Spleen (tissue), 11 donors: ENCODE data around the gene MCM8. TPM values are rescaled to one million over a fixed set of nuclear protein-coding genes. Genes with fewer than 3 reads are reported as not detected.

Experiments
- DNase-seq: peaks from one replicate; pipeline ENCODE4 v3.0.0-alpha.2; 2020
- H3K27ac ChIP-seq, 8 donors: fragments of 200-600 bp; sonication (generic) in 7 of 8; 1 replicate in 4 of 8; 2 replicates in 4 of 8; pipeline versions ENCODE4 v1.5.0 to v1.8.0; 2016 to 2021; ENCODE audit warnings: inconsistent platforms in 4 of 8, mild to moderate bottlenecking in 4 of 8, moderate library complexity in 1 of 8
- H3K27me3 ChIP-seq, 7 donors: fragments of 200-600 bp; sonication (generic) in 6 of 7; replicated peaks in 1 of 7; 1 replicate in 4 of 7; 2 replicates in 3 of 7; pipeline versions ENCODE4 v1.5.0 to v1.8.0; 2016 to 2021; ENCODE audit warnings: inconsistent platforms in 3 of 7, mild to moderate bottlenecking in 1 of 7
- H3K36me3 ChIP-seq, 6 donors: fragments of 200-600 bp; sonication (generic) in 5 of 6; 1 replicate in 4 of 6; 2 replicates in 2 of 6; pipeline versions ENCODE4 v1.5.0 to v1.8.0; 2016 to 2021; ENCODE audit warnings: inconsistent platforms in 2 of 6
- H3K4me1 ChIP-seq, 6 donors: fragments of 200-600 bp; sonication (generic) in 5 of 6; 1 replicate in 3 of 6; 2 replicates in 3 of 6; pipeline versions ENCODE4 v1.5.0 to v1.8.0; 2016 to 2021; ENCODE audit warnings: inconsistent platforms in 3 of 6
- H3K4me3 ChIP-seq, 8 donors: fragments of 200-600 bp; sonication (generic) in 7 of 8; 1 replicate in 4 of 8; 2 replicates in 4 of 8; pipeline versions ENCODE4 v1.5.0 to v1.8.0; 2016 to 2021; ENCODE audit warnings: inconsistent platforms in 4 of 8, mild to moderate bottlenecking in 4 of 8, moderate library complexity in 2 of 8
- H3K9me3 ChIP-seq, 8 donors: fragments of 200-600 bp; sonication (generic) in 7 of 8; 1 replicate in 4 of 8; 2 replicates in 4 of 8; pipeline versions ENCODE4 v1.5.0 to v1.8.0; 2016 to 2021; ENCODE audit warnings: inconsistent platforms in 4 of 8
- POLR2A ChIP-seq, 3 donors: fragments of 450-650 bp; IDR thresholded peaks; one replicate each; pipeline ENCODE4 v1.5.1; 2017; ENCODE audit warnings: antibody characterized with exemption in 3 of 3, mild to moderate bottlenecking in 1 of 3
- POLR2AphosphoS5 ChIP-seq, 3 donors: sonication (generic); formaldehyde crosslinking; IDR thresholded peaks; one replicate each; pipeline ENCODE4 v1.5.1; 2017; ENCODE audit warnings: antibody characterized with exemption in 3 of 3
- WGBS, 5 donors: extraction: QIAGEN DNeasy Blood & Tissue Kit in 3 of 5; methylation state at CpG; one replicate each; pipeline versions ENCODE4 v1.1.5 to v1.1.7; 2013 to 2018; 5-methylcytosine and 5-hydroxymethylcytosine counted together
- intact Hi-C: fragments of 100-400 bp; cut with DNase I; formaldehyde crosslinking; loops from one replicate; pipeline ENCODE4 v1.15.0; 2023; ENCODE audit warnings: low total_unique reads
- polyA plus RNA-seq, 3 donors: library from polyadenylated mRNA; stranded (reverse); fragments of 200-250 nt; gene quantifications; one replicate each; pipeline ENCODE4 v1.2.1, GENCODE V29; 2013
- total RNA-seq, 7 donors: library from RNA; depleted of rRNA in 3 of 7; stranded (reverse); fragments of >200 nt in 3 of 7; fragmentation: NEBNext Ultra II Directional in 4 of 7; extraction: Animal tissue kit (Norgen Biotek cat#: 25700) in 4 of 7; gene quantifications; one replicate each; pipeline versions ENCODE4 v1.1.0 to v1.2.1, GENCODE V29; 2016 to 2021
- TF ChIP-seq, protein P1 (sequence below), 11 experiments: fragments of 200-600 bp in 7 of 11; fragments of 450-650 bp in 4 of 11; sonication (generic) in 4 of 11; IDR thresholded peaks in 8 of 11; conservative IDR thresholded peaks in 3 of 11; 1 replicate in 7 of 11; 2 replicates in 4 of 11; pipeline versions ENCODE4 v1.4.0 to v1.8.0; 2016 to 2021; ENCODE audit warnings: antibody characterized with exemption in 11 of 11, inconsistent platforms in 4 of 11, mild to moderate bottlenecking in 1 of 11
- donor health status: healthy with polysubstance abuse.
- donor health status: DM: no; HTN: no; CAD: no; lungs with moderate emphysema.
- donor health status: DM: no; HTN: no; CAD: no.
- donor health status: Bipolar disorder and iron deficiency.
- donor health status: healthy.
- donor health status: DM: no; HTN: no; CAD: no.
- donor health status: DM: yes; HTN: yes; CAD: no.

MCM8 gene
- total and polyA plus RNA-seq, 10 donors, result 1.7 to 7.9 (median 5.9) TPM

GRCh38 chr20:6014017-6014416 is 63.6 kb downstream of the MCM8 start:
- Histone ChIP-seq H3K4me3 (no peak overlapping the region), H3K27me3 (no peaks in the 10 kb centered on the region), H3K36me3 (peaks cover 0 to 89% (median 33%) of the 10 kb centered on the region in 6 donors), H3K4me1 (peaks cover 0 to 33% (median 10%) of the 10 kb centered on the region in 6 donors), H3K27ac (no peak overlapping the region), H3K9me3 (no peaks in the 10 kb centered on the region)
- 77 to 88% (median 85%) methylated on average over 3 of the region's 3 CpGs for WGBS, 5 donors
- no peak for DNase-seq
- intact Hi-C loops, result no loop called here
- TF ChIP-seq POLR2AphosphoS5 (IDR thresholded peaks at IDR 0.05) (no peak), POLR2A (IDR thresholded peaks at IDR 0.05) (no peak)
- TF ChIP-seq, protein P1, sequence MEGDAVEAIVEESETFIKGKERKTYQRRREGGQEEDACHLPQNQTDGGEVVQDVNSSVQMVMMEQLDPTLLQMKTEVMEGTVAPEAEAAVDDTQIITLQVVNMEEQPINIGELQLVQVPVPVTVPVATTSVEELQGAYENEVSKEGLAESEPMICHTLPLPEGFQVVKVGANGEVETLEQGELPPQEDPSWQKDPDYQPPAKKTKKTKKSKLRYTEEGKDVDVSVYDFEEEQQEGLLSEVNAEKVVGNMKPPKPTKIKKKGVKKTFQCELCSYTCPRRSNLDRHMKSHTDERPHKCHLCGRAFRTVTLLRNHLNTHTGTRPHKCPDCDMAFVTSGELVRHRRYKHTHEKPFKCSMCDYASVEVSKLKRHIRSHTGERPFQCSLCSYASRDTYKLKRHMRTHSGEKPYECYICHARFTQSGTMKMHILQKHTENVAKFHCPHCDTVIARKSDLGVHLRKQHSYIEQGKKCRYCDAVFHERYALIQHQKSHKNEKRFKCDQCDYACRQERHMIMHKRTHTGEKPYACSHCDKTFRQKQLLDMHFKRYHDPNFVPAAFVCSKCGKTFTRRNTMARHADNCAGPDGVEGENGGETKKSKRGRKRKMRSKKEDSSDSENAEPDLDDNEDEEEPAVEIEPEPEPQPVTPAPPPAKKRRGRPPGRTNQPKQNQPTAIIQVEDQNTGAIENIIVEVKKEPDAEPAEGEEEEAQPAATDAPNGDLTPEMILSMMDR (IDR thresholded peaks at IDR 0.05 in 8 of 11, conservative IDR thresholded peaks at IDR 0.05 in 3 of 11), result no peak

- TF ChIP-seq, protein P1 (IDR thresholded peaks at IDR 0.05 in 8 of 11, conservative IDR thresholded peaks at IDR 0.05 in 3 of 11), result no peak
- TF ChIP-seq POLR2AphosphoS5 (IDR thresholded peaks at IDR 0.05) (no peak), POLR2A (IDR thresholded peaks at IDR 0.05) (no peak)
- no peak for DNase-seq
- Histone ChIP-seq H3K4me1 (peaks cover 0 to 23% (median 5%) of the 10 kb centered on the region in 6 donors), H3K27ac (no peak overlapping the region), H3K36me3 (peaks cover 0 to 85% (median 33%) of the 10 kb centered on the region in 6 donors), H3K9me3 (no peaks in the 10 kb centered on the region), H3K27me3 (no peaks in the 10 kb centered on the region), H3K4me3 (no peak overlapping the region)
- WGBS, 5 donors, result 92 to 98% (median 95%) methylated on average over 4 of the region's 4 CpGs
- intact Hi-C loops, result no loop called here
Measured at GRCh38 chr20:6014957-6015356, 64.5 kb downstream of the MCM8 start.

GRCh38 chr20:6017467-6017866 is 67.0 kb downstream of the MCM8 start:
- DNase-seq, result no peak
- Histone ChIP-seq H3K4me3 (no peak overlapping the region), H3K9me3 (no peaks in the 10 kb centered on the region), H3K4me1 (peaks cover 0 to 9% (median 0%) of the 10 kb centered on the region in 6 donors), H3K27ac (no peak overlapping the region), H3K27me3 (no peaks in the 10 kb centered on the region), H3K36me3 (peaks cover 0 to 79% (median 17%) of the 10 kb centered on the region in 6 donors)
- intact Hi-C loops, result no loop called here
- no peak for TF ChIP-seq POLR2A (IDR thresholded peaks at IDR 0.05)

DNA sequence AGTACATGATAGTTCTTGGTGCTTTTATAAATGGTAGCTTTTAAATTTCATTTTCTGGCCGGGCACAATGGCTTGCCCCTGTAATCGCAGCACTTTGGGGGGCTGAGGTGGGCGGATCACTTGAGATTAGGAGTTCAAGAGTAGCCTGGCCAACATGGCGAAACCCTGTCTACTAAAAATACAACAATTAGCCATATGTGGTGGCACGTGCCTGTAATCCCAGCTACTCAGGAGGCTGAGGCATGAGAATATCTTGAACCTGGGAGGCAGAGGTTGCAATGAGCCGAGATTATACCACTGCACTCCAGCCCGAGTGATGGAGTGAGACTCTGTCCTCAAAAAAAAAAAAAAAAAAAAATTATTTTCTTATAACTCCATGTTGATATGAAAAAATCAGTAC is 67.4 kb downstream of the MCM8 start:
- intact Hi-C loops, result no loop called here
- H3K9me3 ChIP-seq, result no peaks in the 10 kb centered on the region
- no peak overlapping the region for H3K27ac ChIP-seq
- WGBS, 5 donors, result 95 to 99% (median 95%) methylated on average over 7 of the region's 7 CpGs
- no peak for DNase-seq
- no peaks in the 10 kb centered on the region for H3K27me3 ChIP-seq
- peaks cover 0 to 78% (median 14%) of the 10 kb centered on the region in 6 donors for H3K36me3 ChIP-seq
- H3K4me3 ChIP-seq, result no peak overlapping the region
- no peak for TF ChIP-seq POLR2A (IDR thresholded peaks at IDR 0.05)
- no peak for TF ChIP-seq POLR2AphosphoS5 (IDR thresholded peaks at IDR 0.05)
- TF ChIP-seq, protein P1 (IDR thresholded peaks at IDR 0.05 in 8 of 11, conservative IDR thresholded peaks at IDR 0.05 in 3 of 11), result no peak
- H3K4me1 ChIP-seq, result peaks cover 0 to 9% (median 0%) of the 10 kb centered on the region in 6 donors

DNA sequence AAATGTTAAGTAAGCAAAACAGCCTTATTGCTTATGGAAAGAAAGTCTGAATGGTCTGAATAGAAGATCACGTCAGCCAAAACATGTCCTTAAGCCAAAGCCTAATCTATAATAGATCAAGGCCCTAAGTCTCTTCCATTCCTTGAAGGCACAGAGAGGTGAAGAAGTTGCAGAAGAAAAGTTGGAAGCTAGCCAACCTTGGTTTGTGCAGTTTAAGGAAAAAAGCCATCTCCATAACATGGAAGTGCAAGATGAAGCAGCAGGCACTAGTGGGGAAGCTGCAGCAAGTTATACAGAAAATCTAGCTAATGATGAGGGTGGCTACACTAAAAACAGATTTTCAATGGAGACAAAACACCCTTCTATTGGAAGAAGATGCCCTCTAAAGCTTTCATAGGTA is 74.3 kb downstream of the MCM8 start:
- Histone ChIP-seq H3K27me3 (no peaks in the 10 kb centered on the region), H3K27ac (no peak overlapping the region), H3K4me3 (no peak overlapping the region), H3K9me3 (peaks cover 0 to 9% (median 7%) of the 10 kb centered on the region in 8 donors), H3K36me3 (peaks cover 0 to 85% (median 23%) of the 10 kb centered on the region in 6 donors), H3K4me1 (no peaks in the 10 kb centered on the region)
- TF ChIP-seq POLR2AphosphoS5 (IDR thresholded peaks at IDR 0.05) (no peak), POLR2A (IDR thresholded peaks at IDR 0.05) (no peak)
- 97 to 100% (median 100%) methylated on average over 1 of the region's 1 CpG for WGBS, 5 donors
- DNase-seq, result no peak
- intact Hi-C loops, result no loop called here
